PC-9 (cell line): ENCODE measurements around the gene NUP107.

Experiments
- EZH2 ChIP-seq: fragments of 200-600 bp; sonication (generic); IDR thresholded peaks from 2 replicates; pipeline ENCODE4 v1.8.0; 2017; ENCODE audit warnings: antibody characterized with exemption, low read depth
- TF ChIP-seq, protein P1 (sequence below): fragments of 200-600 bp; sonication (generic); conservative IDR thresholded peaks from 2 replicates; pipeline ENCODE4 v1.6.1; 2017; ENCODE audit warnings: mixed run types, antibody characterized with exemption, mild to moderate bottlenecking, moderate library complexity

DNA sequence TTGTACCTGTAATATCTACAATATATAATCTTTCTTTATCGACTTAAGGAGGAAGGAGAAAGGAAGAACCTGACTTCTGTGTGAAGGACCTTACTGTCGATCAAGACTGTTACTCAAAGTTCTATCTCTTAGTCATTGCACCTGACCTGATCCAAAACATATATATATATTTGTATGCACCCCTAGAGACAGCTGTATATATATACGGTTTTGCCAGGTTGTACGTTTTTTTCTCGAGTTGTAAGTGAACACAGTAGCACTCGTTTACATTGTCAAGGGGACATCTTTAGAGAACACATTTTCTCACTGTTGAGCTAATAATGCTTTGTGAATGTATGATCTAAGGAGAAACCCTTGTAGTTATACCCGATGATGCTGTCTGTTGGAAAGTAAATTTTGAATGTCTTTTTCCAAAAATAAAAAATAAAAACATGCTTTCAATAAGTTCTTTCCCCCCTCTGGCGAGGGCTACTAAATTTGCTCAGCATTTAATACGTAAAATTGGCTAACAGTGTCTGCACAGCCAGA, 58.7 kb downstream of the NUP107 start:
- TF ChIP-seq, protein P1, sequence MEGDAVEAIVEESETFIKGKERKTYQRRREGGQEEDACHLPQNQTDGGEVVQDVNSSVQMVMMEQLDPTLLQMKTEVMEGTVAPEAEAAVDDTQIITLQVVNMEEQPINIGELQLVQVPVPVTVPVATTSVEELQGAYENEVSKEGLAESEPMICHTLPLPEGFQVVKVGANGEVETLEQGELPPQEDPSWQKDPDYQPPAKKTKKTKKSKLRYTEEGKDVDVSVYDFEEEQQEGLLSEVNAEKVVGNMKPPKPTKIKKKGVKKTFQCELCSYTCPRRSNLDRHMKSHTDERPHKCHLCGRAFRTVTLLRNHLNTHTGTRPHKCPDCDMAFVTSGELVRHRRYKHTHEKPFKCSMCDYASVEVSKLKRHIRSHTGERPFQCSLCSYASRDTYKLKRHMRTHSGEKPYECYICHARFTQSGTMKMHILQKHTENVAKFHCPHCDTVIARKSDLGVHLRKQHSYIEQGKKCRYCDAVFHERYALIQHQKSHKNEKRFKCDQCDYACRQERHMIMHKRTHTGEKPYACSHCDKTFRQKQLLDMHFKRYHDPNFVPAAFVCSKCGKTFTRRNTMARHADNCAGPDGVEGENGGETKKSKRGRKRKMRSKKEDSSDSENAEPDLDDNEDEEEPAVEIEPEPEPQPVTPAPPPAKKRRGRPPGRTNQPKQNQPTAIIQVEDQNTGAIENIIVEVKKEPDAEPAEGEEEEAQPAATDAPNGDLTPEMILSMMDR: no peak
- no peak for TF ChIP-seq EZH2
